Testis (tissue), 3 donors: ENCODE results near the gene DMPK. TPM values are rescaled to one million over a fixed set of nuclear protein-coding genes. Genes with fewer than 3 reads are reported as not detected.

Source experiments
- DNase-seq: peaks from one replicate; pipeline ENCODE4 v3.0.0-alpha.2; 2019
- H3K27ac ChIP-seq, 2 donors: fragments of 200-600 bp; sonication (generic); one replicate each; pipeline ENCODE4 v1.5.1; 2019
- H3K27me3 ChIP-seq: fragments of 200-600 bp; sonication (generic); one replicate; pipeline ENCODE4 v1.5.1; 2019
- H3K36me3 ChIP-seq: fragments of 200-600 bp; sonication (generic); one replicate; pipeline ENCODE4 v1.5.1; 2017; ENCODE audit warnings: low read depth; ENCODE audit errors: missing control alignments
- H3K4me1 ChIP-seq: fragments of 200-600 bp; sonication (generic); one replicate; pipeline ENCODE4 v1.5.1; 2019
- H3K4me3 ChIP-seq, 2 donors: fragments of 200-600 bp; sonication (generic); one replicate each; pipeline ENCODE4 v1.5.1; 2017 to 2019
- H3K9me3 ChIP-seq: fragments of 200-600 bp; sonication (generic); one replicate; pipeline ENCODE4 v1.5.1; 2017
- POLR2A ChIP-seq: fragments of 450-650 bp; IDR thresholded peaks from one replicate; pipeline ENCODE4 v1.6.1; 2017; ENCODE audit warnings: antibody characterized with exemption, mild to moderate bottlenecking, moderate library complexity
- WGBS, 2 donors: methylation state at CpG; one replicate each; pipeline ENCODE4 v1.1.5; 2018; 5-methylcytosine and 5-hydroxymethylcytosine counted together
- intact Hi-C: fragments of 100-400 bp; cut with DNase I; formaldehyde crosslinking; loops from one replicate; pipeline ENCODE4 v1.15.1; 2023; ENCODE audit warnings: low total_unique reads
- polyA plus RNA-seq: library from polyadenylated mRNA; stranded (reverse); fragments of 350-450 nt; fragmentation: Illumina TruSeq; extraction: RNeasy Lipid Tissue Mini Kit (QIAGEN cat#74804); gene quantifications from one replicate; pipeline ENCODE4 v1.2.3, GENCODE V29; 2014; ENCODE audit warnings: low read depth, low replicate concordance; ENCODE audit not compliant: insufficient read depth
- total RNA-seq, 2 donors: library from RNA; depleted of rRNA; stranded (reverse); fragments of >200 nt; gene quantifications; one replicate each; pipeline ENCODE4 v1.2.3, GENCODE V29; 2016
- TF ChIP-seq, protein P1 (sequence below), 3 experiments: fragments of 450-650 bp in 2 of 3; fragments of 200-600 bp in 1 of 3; sonication (generic) in 1 of 3; IDR thresholded peaks; one replicate each; pipeline ENCODE4 v1.5.1; 2016 to 2019; ENCODE audit warnings: antibody characterized with exemption in 3 of 3, mild to moderate bottlenecking in 2 of 3, moderate library complexity in 1 of 3

Gene DMPK
- total and polyA plus RNA-seq, 3 donors from 2014 or later = 42.6 to 68.8 (median 66.2) TPM

DNA sequence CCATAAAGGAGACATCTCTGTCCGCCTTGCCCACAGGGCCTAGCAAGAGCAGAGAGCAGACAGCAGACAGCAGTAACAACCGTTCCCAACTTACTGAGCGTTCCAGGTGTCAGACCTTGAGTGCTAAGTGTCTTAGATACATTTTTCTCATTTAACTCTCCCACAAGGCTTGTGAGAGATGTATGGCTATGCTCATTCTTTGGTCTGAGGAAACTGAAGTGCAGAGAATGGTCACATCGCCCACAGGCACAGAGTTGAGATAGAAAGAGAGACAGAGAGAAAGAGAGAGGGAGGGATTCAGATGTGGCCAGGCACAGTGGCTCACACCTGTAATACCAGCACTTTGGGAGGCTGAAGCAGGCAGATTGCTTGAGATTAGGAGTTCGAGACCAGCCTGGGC lies 34.8 kb downstream of the DMPK start:
- no peak for DNase-seq
- no peak overlapping the region for H3K27ac ChIP-seq
- intact Hi-C loops = no loop called here
- WGBS, 2 donors = 77 to 82% methylated on average over 5 of the region's 5 CpGs
- no peak overlapping the region for H3K4me3 ChIP-seq
- H3K36me3 ChIP-seq = no peaks in the 10 kb centered on the region
- H3K27me3 ChIP-seq = no peaks in the 10 kb centered on the region
- H3K4me1 ChIP-seq = no peaks in the 10 kb centered on the region
- no peaks in the 10 kb centered on the region for H3K9me3 ChIP-seq
- TF ChIP-seq, protein P1, sequence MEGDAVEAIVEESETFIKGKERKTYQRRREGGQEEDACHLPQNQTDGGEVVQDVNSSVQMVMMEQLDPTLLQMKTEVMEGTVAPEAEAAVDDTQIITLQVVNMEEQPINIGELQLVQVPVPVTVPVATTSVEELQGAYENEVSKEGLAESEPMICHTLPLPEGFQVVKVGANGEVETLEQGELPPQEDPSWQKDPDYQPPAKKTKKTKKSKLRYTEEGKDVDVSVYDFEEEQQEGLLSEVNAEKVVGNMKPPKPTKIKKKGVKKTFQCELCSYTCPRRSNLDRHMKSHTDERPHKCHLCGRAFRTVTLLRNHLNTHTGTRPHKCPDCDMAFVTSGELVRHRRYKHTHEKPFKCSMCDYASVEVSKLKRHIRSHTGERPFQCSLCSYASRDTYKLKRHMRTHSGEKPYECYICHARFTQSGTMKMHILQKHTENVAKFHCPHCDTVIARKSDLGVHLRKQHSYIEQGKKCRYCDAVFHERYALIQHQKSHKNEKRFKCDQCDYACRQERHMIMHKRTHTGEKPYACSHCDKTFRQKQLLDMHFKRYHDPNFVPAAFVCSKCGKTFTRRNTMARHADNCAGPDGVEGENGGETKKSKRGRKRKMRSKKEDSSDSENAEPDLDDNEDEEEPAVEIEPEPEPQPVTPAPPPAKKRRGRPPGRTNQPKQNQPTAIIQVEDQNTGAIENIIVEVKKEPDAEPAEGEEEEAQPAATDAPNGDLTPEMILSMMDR (IDR thresholded peaks at IDR 0.05) = no peak
- TF ChIP-seq POLR2A = no peak

GRCh38 chr19:45746866-45747265 lies 35.4 kb downstream of the DMPK start:
- 78 to 86% methylated on average over 5 of the region's 5 CpGs for WGBS, 2 donors
- TF ChIP-seq, protein P1 (IDR thresholded peaks at IDR 0.05) = no peak
- TF ChIP-seq POLR2A = no peak
- Histone ChIP-seq H3K36me3 (no peaks in the 10 kb centered on the region), H3K27me3 (no peaks in the 10 kb centered on the region), H3K9me3 (no peaks in the 10 kb centered on the region), H3K4me3 (no peak overlapping the region), H3K27ac (no peak overlapping the region), H3K4me1 (no peaks in the 10 kb centered on the region)
- intact Hi-C loops = no loop called here
- no peak for DNase-seq

GRCh38 chr19:45745606-45746005 lies 36.7 kb downstream of the DMPK start:
- no peaks in the 10 kb centered on the region for H3K4me1 ChIP-seq
- WGBS, 2 donors = 84 to 86% methylated on average over 6 of the region's 6 CpGs

GRCh38 chr19:45742969-45743368 lies 39.3 kb downstream of the DMPK start:
- WGBS, 2 donors = 60 to 64% methylated on average over 4 of the region's 4 CpGs
- no peak for TF ChIP-seq POLR2A
- TF ChIP-seq, protein P1 (IDR thresholded peaks at IDR 0.05) = no peak
- Histone ChIP-seq H3K27me3 (no peaks in the 10 kb centered on the region), H3K4me3 (no peak overlapping the region), H3K36me3 (no peaks in the 10 kb centered on the region), H3K27ac (no peak overlapping the region), H3K4me1 (no peaks in the 10 kb centered on the region), H3K9me3 (no peaks in the 10 kb centered on the region)
- no peak for DNase-seq
- intact Hi-C loops = no loop called here

More at GRCh38 chr19:45745606-45746005, 36.7 kb downstream of the DMPK start:
- TF ChIP-seq, protein P1 (IDR thresholded peaks at IDR 0.05) = no peak
- no peak for TF ChIP-seq POLR2A
- Histone ChIP-seq H3K4me3 (no peak overlapping the region), H3K27me3 (no peaks in the 10 kb centered on the region), H3K36me3 (no peaks in the 10 kb centered on the region), H3K9me3 (no peaks in the 10 kb centered on the region), H3K27ac (no peak overlapping the region)
- intact Hi-C loops = no loop called here
- no peak for DNase-seq
